KBM-7 (cell line): ENCODE measurements around the gene PRG3.
A peak's percentile ranks its signal among the peaks of the same experiment; 100 is the strongest.

Experiments
- DNase-seq: peaks from one replicate; pipeline ENCODE4 v3.0.0-alpha.2; 2015
- in situ Hi-C: fragments of 300-500 bp; cut with MboI; formaldehyde crosslinking; loops from 2 replicates; pipeline ENCODE4 v1.14.3; 2020; ENCODE audit warnings: low sequenced_read_pairs, low pct_unique_long_range_greater_than_20kb, mixed read lengths

PRG3 gene

DNA sequence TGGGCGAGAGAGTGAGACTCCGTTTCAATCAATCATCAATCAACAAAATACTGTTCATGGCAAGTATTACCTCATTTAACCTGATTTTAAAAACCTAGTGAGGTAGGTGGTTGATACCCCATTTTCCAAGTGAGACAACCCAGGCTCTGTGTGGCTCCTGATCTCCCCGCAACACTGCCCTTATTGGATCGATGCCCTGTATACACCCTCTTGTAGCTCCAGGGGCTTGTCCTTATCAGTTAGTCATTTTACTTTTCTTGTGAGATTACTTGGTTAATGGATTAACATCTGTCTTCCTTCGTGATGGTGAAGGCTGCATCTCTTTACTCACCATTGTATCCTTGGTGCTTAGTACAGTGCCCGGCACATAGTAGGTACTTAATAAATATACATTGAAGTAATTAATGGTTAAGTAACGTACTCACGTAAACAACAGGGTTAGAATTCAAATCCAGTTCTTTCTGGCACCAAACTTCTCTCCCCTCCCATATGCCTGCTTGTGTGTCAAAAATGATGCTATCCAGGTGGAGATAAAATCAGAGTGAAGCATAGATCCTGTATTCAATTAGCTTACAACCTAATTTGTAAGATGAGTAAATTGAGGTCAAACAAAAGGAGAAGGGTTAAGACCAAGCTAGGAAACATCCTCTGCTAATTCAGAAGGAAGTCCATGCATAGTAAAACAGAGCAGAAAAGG lies 11.3 kb upstream of the PRG3 start:
- in situ Hi-C loops = no loop called here
- DNase-seq = no peak

GRCh38 chr11:57391539-57391938 lies 10.6 kb upstream of the PRG3 start:
- DNase-seq = no peak

GRCh38 chr11:57391111-57391510 lies 10.2 kb upstream of the PRG3 start:
- in situ Hi-C loops = no loop called here
- DNase-seq = no peak

More at GRCh38 chr11:57391539-57391938, 10.6 kb upstream of the PRG3 start:
- in situ Hi-C loops = no loop called here

- peak; percentile 32 for DNase-seq
- in situ Hi-C loops = no loop called here
Measured at GRCh38 chr11:57390535-57390934, 9.6 kb upstream of the PRG3 start, which contains the start of gene PRG2. Gene PRG2, minus strand, starts transcription at chr11:57390650. Its CDS starts 706 bp downstream, at chr11:57389944.

DNA sequence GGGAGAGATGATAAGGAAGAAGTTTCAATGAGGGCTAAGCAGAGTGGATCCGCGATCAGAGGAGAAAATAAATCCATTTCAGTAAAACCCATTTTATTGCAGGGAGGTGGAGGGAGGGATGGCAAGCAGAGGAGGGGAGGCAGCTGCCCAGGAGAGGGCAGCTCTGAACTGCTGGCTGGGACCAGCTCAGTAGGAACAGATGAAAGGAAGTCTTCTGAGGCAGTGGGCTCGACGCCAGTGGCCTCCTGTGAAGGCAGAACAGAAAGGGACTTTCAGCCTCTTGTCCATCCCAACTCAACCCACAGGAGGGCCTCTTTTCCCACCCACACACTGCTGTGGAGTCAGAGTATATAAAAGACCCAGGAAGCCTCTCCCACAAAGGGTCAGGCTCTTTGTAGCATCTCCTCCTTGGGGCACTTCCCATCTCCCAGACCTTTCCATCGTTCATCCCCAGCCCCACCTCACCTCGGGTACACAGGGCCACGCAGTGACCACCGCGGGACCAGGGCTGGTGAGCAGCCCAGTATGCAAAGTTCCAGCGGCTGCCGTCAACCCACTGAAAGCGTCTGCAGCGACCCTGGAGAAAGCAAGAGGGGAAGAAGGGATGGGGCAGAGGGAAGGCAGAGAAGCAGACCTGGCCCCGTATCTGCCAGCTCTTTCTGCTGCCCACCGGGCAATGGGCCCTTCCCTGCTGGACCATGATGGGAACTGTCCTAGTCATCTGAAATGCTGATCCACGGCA lies 6.5 kb upstream of the PRG3 start:
- DNase-seq = no peak
- in situ Hi-C loops = no loop called here

DNA sequence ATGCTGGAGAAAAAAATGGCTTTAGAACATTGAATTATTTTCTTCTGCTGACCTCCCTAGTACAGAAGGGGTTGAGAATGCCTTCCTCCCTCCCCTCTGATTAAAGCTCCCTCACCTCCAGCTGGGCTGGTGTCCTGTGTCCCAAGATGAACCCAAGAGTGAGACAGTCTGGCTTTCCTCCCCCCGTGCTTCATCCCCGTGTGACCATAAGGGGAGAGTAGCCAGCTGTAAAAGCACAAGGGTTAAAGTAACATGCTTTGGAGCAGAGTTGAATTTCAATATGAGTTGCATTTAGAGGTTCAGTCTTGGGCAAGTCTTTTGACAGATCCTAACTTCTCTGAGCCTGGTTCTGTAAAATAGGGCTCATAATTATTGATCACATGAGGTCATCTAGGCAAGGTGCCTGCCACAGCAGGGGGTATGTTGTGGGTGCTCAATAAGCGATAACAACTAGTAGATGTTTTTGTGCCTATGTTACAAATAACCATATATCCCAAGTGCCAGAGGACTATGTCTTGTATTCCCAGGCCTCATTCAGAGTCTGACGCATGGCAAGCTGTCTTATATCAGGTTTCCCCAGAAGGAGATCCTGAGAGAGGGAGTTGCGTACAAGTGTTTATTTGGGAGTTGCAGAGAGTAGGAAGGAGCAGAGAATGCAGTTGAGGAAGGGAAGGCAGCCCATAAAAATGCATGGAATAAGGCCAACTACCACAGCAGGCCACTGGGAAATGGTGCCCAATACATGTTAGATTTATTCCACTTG lies 5.4 kb upstream of the PRG3 start:
- in situ Hi-C loops = no loop called here
- no peak for DNase-seq

DNA sequence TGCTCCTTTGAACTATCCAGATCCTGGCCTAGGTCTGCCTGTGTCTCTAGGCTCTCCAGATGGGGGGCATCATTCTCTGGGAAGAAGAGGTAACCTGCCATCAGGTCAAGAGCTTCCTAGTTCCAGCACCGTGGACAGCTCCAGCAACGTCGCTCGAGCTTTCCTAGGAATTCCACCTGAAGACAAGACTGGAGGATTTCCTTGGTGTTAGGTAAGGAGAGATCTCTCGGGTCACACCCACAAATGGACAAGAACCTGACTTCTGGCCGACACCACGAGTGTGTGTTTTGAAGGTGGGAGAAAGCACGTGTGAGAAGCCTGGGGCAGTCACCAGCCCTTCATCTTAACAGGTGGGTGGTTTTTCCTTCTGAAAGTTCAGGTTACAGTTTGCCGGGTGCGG lies 1.2 kb downstream of the PRG3 start:
- peak; percentile 24 for DNase-seq
- in situ Hi-C loops = no loop called here

DNA sequence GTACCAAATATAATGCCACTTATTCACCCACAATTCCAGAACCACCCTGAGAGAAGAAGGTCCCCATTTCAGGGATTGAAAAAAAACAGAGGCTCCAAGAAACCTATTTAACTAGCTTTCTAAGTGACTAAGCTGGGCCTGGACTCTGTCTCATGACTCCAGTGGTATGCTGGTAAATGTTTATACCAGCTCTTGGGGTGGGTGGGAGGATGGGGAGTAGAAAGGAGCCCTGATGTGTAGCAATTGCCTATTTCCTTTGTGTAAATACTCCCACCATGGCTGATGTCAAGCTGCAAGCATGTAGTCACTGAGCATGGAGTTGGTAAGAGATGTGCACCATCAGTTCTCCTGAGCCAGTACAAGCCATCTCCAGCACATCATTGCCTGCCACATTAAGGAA lies 2.8 kb downstream of the PRG3 start:
- no peak for DNase-seq
- in situ Hi-C loops = no loop called here

GRCh38 chr11:57377107-57377506 lies 3.8 kb downstream of the PRG3 start:
- DNase-seq = no peak

GRCh38 chr11:57376095-57377090 lies 4.6 kb downstream of the PRG3 start:
- no peak for DNase-seq
- in situ Hi-C loops = no loop called here

More at GRCh38 chr11:57377107-57377506, 3.8 kb downstream of the PRG3 start:
- in situ Hi-C loops = no loop called here

DNA sequence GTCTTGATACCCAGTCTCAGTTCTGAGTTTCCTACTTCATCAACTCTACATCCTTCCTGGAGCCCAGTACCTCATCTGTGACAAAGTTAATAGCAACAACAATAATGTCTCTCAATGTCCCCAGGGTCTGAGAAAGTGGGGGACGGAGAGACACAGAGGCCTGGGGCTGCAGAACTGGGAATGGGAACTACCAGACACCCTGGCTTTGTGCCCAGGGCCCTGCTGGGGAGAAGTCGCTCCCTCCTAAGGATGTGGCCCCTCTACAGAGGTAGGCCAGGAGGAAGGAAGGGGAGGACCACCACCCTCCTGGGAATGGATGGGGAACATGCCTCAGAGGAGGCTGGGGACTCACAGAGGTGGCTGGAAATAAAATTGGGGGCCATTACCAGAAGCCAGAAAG lies 5.5 kb downstream of the PRG3 start:
- in situ Hi-C loops = no loop called here
- DNase-seq = no peak

DNA sequence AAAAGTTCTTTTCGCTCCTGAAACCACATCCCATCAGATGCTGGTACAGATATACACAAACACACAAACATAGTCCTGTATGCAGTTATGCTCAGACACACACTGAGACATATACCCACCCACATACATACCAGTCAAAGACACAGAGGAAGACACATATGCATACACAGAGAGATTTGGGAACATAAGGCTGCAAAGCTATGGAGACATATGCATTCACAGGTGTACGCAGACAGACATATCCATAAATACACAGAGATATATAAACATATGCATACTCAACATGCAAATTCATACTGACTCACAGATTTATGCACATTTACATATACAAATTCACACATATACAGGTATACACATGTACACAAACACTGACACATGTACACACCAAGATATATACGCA lies 6.0 kb downstream of the PRG3 start:
- in situ Hi-C loops = no loop called here
- no peak for DNase-seq

DNA sequence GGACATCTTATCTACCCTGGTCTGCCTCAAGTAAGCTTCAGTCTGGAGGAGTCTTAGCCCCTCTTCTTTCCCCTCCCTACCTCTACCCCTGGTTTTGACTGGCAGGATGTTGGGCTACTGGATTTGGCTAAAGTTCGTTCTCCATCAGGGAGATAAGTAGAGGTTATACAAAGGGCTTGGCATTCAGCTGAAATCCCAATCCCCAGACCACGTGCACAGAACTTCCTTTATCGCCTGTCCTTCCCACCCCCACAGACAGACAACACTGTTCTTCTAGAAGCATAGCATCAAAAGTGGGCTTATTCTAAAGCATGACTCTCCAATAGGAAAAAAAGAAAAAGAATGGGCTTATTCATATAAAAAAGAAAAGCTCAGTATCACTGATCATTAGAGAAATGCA lies 7.8 kb downstream of the PRG3 start:
- in situ Hi-C loops = no loop called here
- no peak for DNase-seq

GRCh38 chr11:57370941-57371340 lies 10.0 kb downstream of the PRG3 start:
- in situ Hi-C loops = no loop called here
- no peak for DNase-seq

- no peak for DNase-seq
- in situ Hi-C loops = no loop called here
Measured at GRCh38 chr11:57370251-57370650, 10.7 kb downstream of the PRG3 start.

DNA sequence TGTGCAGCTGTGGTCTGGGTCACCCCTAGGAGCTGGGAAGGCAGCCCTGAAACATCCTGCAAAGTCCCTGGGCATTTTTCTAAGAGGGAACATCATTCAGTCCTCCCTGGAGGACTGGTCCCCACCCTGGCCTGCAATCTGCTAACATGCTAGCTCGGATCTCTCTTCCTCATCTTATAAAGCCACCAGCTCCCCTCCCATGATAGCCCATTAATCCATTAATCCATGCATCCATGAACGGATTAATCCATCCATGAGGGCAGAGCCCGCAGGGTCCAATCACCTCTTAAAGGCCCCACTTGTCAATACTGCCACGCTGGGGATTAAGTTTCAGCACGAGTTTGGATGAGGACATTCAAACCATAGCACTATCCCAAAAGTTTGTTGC lies 12.1 kb downstream of the PRG3 start:
- in situ Hi-C loops = no loop called here
- no peak for DNase-seq

DNA sequence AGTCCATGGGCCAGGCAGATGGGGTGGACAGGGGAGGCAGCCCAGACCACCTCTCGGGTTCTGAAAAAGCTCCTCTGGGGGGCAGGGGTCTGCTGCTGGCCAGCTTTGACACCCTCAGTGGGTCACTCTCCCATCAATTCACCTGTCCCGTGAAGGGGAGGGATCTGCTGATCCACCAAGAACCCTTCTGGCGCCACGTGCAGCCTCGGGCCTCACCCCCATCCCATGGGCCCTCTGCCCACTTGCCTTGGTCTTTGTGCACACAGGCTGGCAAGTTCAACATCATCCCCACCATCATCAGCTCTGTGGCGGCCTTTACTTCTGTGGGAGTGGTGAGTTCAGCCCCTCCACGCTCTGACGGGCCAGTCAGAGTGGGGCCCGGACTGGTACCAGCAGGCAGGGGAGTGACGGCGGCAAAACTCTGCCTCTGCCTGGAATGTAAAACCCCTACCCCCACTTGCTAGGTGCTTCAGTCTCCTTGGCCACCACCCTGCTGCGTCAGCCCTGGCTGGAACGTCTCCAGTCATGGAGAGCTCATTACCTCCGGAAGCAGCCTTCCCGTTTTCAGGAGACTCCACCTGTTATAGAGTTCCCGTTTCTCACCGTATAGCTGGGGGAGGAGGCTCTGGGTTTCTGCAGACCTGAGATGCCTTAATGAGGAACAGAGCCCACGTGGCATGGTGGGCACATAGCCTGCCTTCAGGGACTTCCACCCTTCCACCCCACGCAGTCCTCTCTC lies 12.7 kb downstream of the PRG3 start:
- peak; percentile 68 for DNase-seq
- in situ Hi-C loops = no loop called here
